OCI-LY7 (cell line): ENCODE results near the gene FAM174C. TPM values are rescaled to one million over a fixed set of nuclear protein-coding genes. Genes with fewer than 3 reads are reported as not detected.

Source experiments
- BruUV-seq: library from RNA; stranded (reverse); fragments of 400-500 nt; replicated peaks from 2 replicates; lab custom pipeline; 2021; lab: Mats Ljungman, UMichigan
- CTCF ChIA-PET: fragments of 300-600 bp; sonication (Branson Sonifier 250); formaldehyde crosslinking; loops from one replicate; lab custom pipeline; 2022; ENCODE audit warnings: antibody characterized with exemption; ENCODE audit not compliant: unreplicated experiment; lab: Charles Lee
- POLR2A ChIA-PET: fragments of 300-600 bp; sonication (Branson Sonifier 250); formaldehyde crosslinking; loops from one replicate; lab custom pipeline; 2022; ENCODE audit warnings: antibody characterized with exemption; lab: Charles Lee
- DNase-seq: peaks from one replicate; pipeline ENCODE4 v3.0.0-alpha.2; 2015; ENCODE audit warnings: low spot score
- H2AFZ ChIP-seq: fragments of 200-600 bp; sonication (generic), shearing (Covaris generic); 2 replicates; pipeline ENCODE4 v1.6.1; 2014; ENCODE audit warnings: mild to moderate bottlenecking, antibody characterized with exemption, low read length, moderate library complexity
- H3K27ac ChIP-seq: fragments of 200-600 bp; sonication (generic); 2 replicates; pipeline ENCODE4 v1.5.1; 2014; ENCODE audit warnings: mixed run types, low read depth, mild to moderate bottlenecking, moderate library complexity, low read length, inconsistent platforms; ENCODE audit not compliant: poor library complexity, severe bottlenecking
- H3K36me3 ChIP-seq: fragments of 200-600 bp; sonication (generic); 2 replicates; pipeline ENCODE4 v1.6.1; 2014; ENCODE audit warnings: mild to moderate bottlenecking, antibody characterized with exemption, low read length, moderate library complexity, mixed read lengths; ENCODE audit not compliant: insufficient read depth
- H3K4me1 ChIP-seq: fragments of 200-600 bp; sonication (generic); 2 replicates; pipeline ENCODE4 v1.5.1; 2014; ENCODE audit warnings: mild to moderate bottlenecking, low read length; ENCODE audit not compliant: insufficient read depth, poor library complexity, severe bottlenecking
- H3K4me2 ChIP-seq: fragments of 200-600 bp; sonication (generic); 2 replicates; pipeline ENCODE4 v1.6.1; 2014; ENCODE audit warnings: mild to moderate bottlenecking, low read length
- H3K4me3 ChIP-seq: fragments of 200-600 bp; sonication (generic); 2 replicates; pipeline ENCODE4 v1.5.1; 2014; ENCODE audit warnings: mild to moderate bottlenecking, low read depth, low read length; ENCODE audit not compliant: poor library complexity, severe bottlenecking
- H3K79me2 ChIP-seq: fragments of 200-600 bp; sonication (generic); 2 replicates; pipeline ENCODE4 v1.6.1; 2016; ENCODE audit warnings: low read depth, mild to moderate bottlenecking, low read length, moderate library complexity, mixed read lengths; ENCODE audit not compliant: insufficient read depth
- H3K9me2 ChIP-seq: fragments of 200-600 bp; sonication (generic); 2 replicates; pipeline ENCODE4 v1.6.1; 2016; ENCODE audit warnings: mild to moderate bottlenecking, low read length, mixed read lengths; ENCODE audit not compliant: insufficient read depth
- H3K9me3 ChIP-seq: fragments of 200-600 bp; sonication (generic); 2 replicates; pipeline ENCODE4 v1.6.1; 2014; ENCODE audit warnings: mild to moderate bottlenecking, mixed run types, low read length, mixed read lengths
- H4K20me1 ChIP-seq: fragments of 200-600 bp; sonication (generic); 2 replicates; pipeline ENCODE4 v1.6.1; 2014; ENCODE audit warnings: mild to moderate bottlenecking, antibody characterized with exemption, low read length, moderate library complexity, mixed read lengths; ENCODE audit not compliant: insufficient read depth
- EZH2phosphoT487 ChIP-seq: fragments of 200-600 bp; sonication (generic); IDR thresholded peaks from 2 replicates; pipeline ENCODE4 v1.6.1; 2018; ENCODE audit warnings: low read depth, borderline replicate concordance, mild to moderate bottlenecking, mixed run types, antibody characterized with exemption, low read length, moderate library complexity, mixed read lengths
- intact Hi-C: fragments of 100-400 bp; cut with micrococcal nuclease; formaldehyde crosslinking; loops from one replicate; pipeline ENCODE4 v1.10.0; 2022; ENCODE audit not compliant: unreplicated experiment
- total RNA-seq, 2 experiments: library from RNA; depleted of rRNA in 1 of 2; stranded (reverse); fragments of >200 nt in 1 of 2; shearing (Covaris generic) in 1 of 2; gene quantifications; 2 replicates each; pipeline ENCODE4 v1.2.3, GENCODE V29; 2014 to 2022
- TF ChIP-seq, protein P1 (sequence below): fragments of 200-600 bp; sonication (generic); conservative IDR thresholded peaks from 2 replicates; pipeline ENCODE4 v1.5.1; 2014; ENCODE audit warnings: mild to moderate bottlenecking, antibody characterized with exemption, low read length, moderate library complexity, mixed read lengths

Gene FAM174C
- total RNA-seq, 2 experiments from 2014 or later: 53.2 to 81.5 TPM

DNA sequence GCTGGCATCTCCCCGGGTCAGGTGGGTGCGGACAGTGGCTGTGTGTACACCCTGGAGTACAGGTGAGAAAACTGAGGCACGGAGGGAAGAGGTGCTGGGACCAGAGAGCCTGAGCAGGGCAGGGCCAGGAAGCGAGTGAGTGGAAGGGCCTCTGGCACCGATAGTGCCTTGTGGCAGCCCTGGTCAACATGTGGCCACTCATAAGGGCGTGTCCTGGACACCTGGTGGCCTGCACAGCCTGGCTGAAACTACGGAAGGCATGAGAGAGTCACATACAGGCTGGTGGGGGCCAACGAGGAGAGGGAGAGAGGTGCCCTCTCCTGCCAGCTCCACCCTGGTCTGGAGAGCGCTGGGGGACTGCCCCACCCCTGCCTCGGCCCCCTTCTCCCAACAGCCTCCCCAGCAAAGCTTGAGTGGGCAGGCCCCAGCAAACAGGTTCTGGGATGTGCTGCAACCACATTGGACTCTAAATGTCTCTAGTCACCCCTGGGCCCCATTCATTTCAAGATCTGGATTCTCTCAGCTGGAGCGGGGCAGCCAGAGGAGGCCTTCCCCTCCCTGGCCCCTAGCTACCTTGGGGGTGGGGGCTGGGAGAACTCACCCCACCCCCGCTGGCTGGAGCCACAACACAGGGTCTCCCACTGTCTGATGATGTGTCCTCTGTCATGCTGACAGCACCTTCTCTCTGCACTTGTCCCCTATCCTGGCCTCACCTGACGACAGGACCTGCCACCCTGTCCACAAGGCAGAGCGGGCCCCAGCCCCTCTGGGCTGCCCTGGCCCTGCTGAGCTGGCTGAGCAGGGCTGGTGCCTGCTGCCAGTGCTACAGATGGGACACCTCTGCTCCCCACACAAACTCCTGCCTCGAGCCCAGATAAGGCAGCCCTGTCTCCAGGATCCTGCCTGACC lies 43.3 kb upstream of the FAM174C start:
- H3K4me2 ChIP-seq: no peak overlapping the region
- H3K9me3 ChIP-seq: no peaks in the 10 kb centered on the region
- no peak overlapping the region for H3K4me3 ChIP-seq
- H3K4me1 ChIP-seq: no peaks in the 10 kb centered on the region
- DNase-seq: no peak
- CTCF ChIA-PET: no interaction called here
- intact Hi-C loops: no loop called here
- H3K36me3 ChIP-seq: peaks cover 14% of the 10 kb centered on the region
- no peaks in the 10 kb centered on the region for H3K9me2 ChIP-seq
- H3K27ac ChIP-seq: no peak overlapping the region
- BruUV-seq: no TSS peak
- H4K20me1 ChIP-seq: no peaks in the 10 kb centered on the region
- H2AFZ ChIP-seq: no peak overlapping the region
- TF ChIP-seq EZH2phosphoT487: no peak
- TF ChIP-seq, protein P1, sequence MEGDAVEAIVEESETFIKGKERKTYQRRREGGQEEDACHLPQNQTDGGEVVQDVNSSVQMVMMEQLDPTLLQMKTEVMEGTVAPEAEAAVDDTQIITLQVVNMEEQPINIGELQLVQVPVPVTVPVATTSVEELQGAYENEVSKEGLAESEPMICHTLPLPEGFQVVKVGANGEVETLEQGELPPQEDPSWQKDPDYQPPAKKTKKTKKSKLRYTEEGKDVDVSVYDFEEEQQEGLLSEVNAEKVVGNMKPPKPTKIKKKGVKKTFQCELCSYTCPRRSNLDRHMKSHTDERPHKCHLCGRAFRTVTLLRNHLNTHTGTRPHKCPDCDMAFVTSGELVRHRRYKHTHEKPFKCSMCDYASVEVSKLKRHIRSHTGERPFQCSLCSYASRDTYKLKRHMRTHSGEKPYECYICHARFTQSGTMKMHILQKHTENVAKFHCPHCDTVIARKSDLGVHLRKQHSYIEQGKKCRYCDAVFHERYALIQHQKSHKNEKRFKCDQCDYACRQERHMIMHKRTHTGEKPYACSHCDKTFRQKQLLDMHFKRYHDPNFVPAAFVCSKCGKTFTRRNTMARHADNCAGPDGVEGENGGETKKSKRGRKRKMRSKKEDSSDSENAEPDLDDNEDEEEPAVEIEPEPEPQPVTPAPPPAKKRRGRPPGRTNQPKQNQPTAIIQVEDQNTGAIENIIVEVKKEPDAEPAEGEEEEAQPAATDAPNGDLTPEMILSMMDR: no peak
- POLR2A ChIA-PET: interaction anchor here (0.5 kb wide), 1 partner anchor 1804 kb away, joined by 4 read pairs; no protein-coding TSS in a partner anchor
- H3K79me2 ChIP-seq: no peaks in the 10 kb centered on the region

DNA sequence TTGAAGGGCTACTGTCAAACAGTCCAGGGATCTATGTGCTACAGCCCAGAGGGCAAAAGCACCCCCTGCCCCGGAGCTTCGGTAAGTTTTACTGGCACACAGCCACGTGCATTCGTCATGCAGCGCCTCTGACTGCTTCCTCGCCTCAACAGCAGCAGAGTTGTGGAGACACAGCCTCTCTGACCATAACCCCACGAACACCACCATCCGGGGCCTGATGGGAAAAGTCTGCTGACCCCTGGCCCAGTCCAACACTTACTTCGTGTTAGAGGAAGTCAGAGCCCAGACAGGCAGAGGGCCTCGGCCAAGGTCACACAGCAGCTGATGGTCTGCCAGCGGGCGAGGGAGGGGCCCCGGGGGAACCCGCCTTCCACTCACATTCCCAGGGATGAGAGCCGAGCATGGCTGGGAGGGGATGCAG lies 42.7 kb upstream of the FAM174C start:
- H3K9me2 ChIP-seq: no peaks in the 10 kb centered on the region
- no peaks in the 10 kb centered on the region for H3K9me3 ChIP-seq
- ChIA-PET POLR2A (no interaction called here), CTCF (no interaction called here)
- no peaks in the 10 kb centered on the region for H4K20me1 ChIP-seq
- intact Hi-C loops: no loop called here
- H3K4me3 ChIP-seq: no peak overlapping the region
- no peak for TF ChIP-seq EZH2phosphoT487
- TF ChIP-seq, protein P1: no peak
- BruUV-seq: no TSS peak
- H2AFZ ChIP-seq: no peak overlapping the region
- no peaks in the 10 kb centered on the region for H3K79me2 ChIP-seq
- no peaks in the 10 kb centered on the region for H3K4me1 ChIP-seq
- H3K4me2 ChIP-seq: no peak overlapping the region
- H3K27ac ChIP-seq: no peak overlapping the region
- H3K36me3 ChIP-seq: peaks cover 8% of the 10 kb centered on the region
- DNase-seq: no peak
